ENCODE results near the gene EARS2. TPM values are rescaled to one million over a fixed set of nuclear protein-coding genes. Genes with fewer than 3 reads are reported as not detected.
A peak's percentile ranks its signal among the peaks of the same experiment; 100 is the strongest.

EARS2 gene
- total and polyA plus RNA-seq, 2 of the 4 experiments (the other 2 are of a cell fraction) = 28.1 to 37.8 TPM

- no peaks in the 10 kb centered on the region for H3K27me3 ChIP-seq (ENCODE audit: control insufficient read depth, insufficient read depth, low read length)
- H3K27ac ChIP-seq (ENCODE audit: insufficient read depth, low read length) = no peak overlapping the region
- no peak overlapping the region for H2AFZ ChIP-seq (replicated peaks; ENCODE audit: low read length, poor library complexity)
- DNase-seq = peak; percentile 32
- dilution Hi-C loops (cut with HindIII; ENCODE audit: low sequenced_read_pairs, unreplicated experiment) = no loop called here
- H3K4ac ChIP-seq (ENCODE audit: low read depth, low read length) = no peak overlapping the region
- H3K9me3 ChIP-seq (ENCODE audit: control insufficient read depth, insufficient read depth, low read length) = no peaks in the 10 kb centered on the region
- no peak overlapping the region for H2AK9ac ChIP-seq (replicated peaks; ENCODE audit: low read depth, low read length, poor library complexity)
- no peak overlapping the region for H4K91ac ChIP-seq (ENCODE audit: insufficient read depth, low read depth, low read length)
- no peak overlapping the region for H2AK5ac ChIP-seq (ENCODE audit: low read depth, low read length)
- ATAC-seq (ENCODE audit: low read depth) = no peak
- no peak overlapping the region for H3K18ac ChIP-seq (ENCODE audit: low read depth, low read length)
- POLR2A ChIA-PET (ENCODE audit: unreplicated experiment) = no interaction called here
- no peak overlapping the region for H4K5ac ChIP-seq (ENCODE audit: low read depth, low read length)
- no CpG with 5 or more reads among the region's 3 CpGs for WGBS, 2 experiments (ENCODE audit: extremely low coverage in 2 of 2, insufficient read length in 1 of 2)
- H4K8ac ChIP-seq (ENCODE audit: low read depth in 2 of 2, low read length in 2 of 2) = no peak overlapping the region
- H3K14ac ChIP-seq (replicated peaks; ENCODE audit: low read depth, low read length) = no peak overlapping the region
- H2BK120ac ChIP-seq (ENCODE audit: low read depth, low read length) = no peak overlapping the region
- 0 out of 2 replicates have a peak, but pooled peaks cover 7% of the 10 kb centered on the region for H3K9me1 ChIP-seq (ENCODE audit: insufficient read depth, low read length)
- CTCF ChIA-PET = interaction anchor here (0.6 kb wide), 1 partner anchor 91 kb away, joined by 4 read pairs; no protein-coding TSS in a partner anchor
- no peaks in the 10 kb centered on the region for H4K20me1 ChIP-seq (ENCODE audit: insufficient read depth, low read length)
- H3K56ac ChIP-seq (ENCODE audit: extremely low read depth, insufficient read depth, low read length) = no peak overlapping the region
- no peak overlapping the region for H2BK5ac ChIP-seq (ENCODE audit: low read depth, low read length, poor library complexity, severe bottlenecking)
- no peak overlapping the region for H3K9ac ChIP-seq (ENCODE audit: low read depth, low read length)
- H3K79me1 ChIP-seq (ENCODE audit: low read depth in 1 of 2, low read length in 2 of 2) = 0 out of 4 replicates have a peak, but pooled peaks cover 0 to 2% of the 10 kb centered on the region in 2 experiments
- no peak overlapping the region for H3K4me2 ChIP-seq (ENCODE audit: low read depth, low read length)
- peaks cover 28% of the 10 kb centered on the region for H3K36me3 ChIP-seq (ENCODE audit: control insufficient read depth, insufficient read depth, low read length)
- intact Hi-C loops (cut with micrococcal nuclease) = no loop called here
- BruUV-seq (replicated peaks) = no TSS peak
- H2BK20ac ChIP-seq (ENCODE audit: low read depth, low read length) = no peak overlapping the region
- no peak overlapping the region for H2BK15ac ChIP-seq (ENCODE audit: low read depth, low read length)
- H3K4me3 ChIP-seq (ENCODE audit: insufficient read depth, low read depth, low read length) = no peak overlapping the region
- no peak for TF ChIP-seq RCOR1 (IDR thresholded peaks at IDR 0.05; ENCODE audit: insufficient replicate concordance, low read length)
- TF ChIP-seq USF2 (IDR thresholded peaks at IDR 0.05; ENCODE audit: low read depth, low read length) = no peak
- TF ChIP-seq FOS (IDR thresholded peaks at IDR 0.05; ENCODE audit: low read depth, low read length) = no peak
- TF ChIP-seq CHD1 (IDR thresholded peaks at IDR 0.05; ENCODE audit: low read depth, low read length) = no peak
- no peak for TF ChIP-seq POLR2A (IDR thresholded peaks at IDR 0.05; ENCODE audit: low read depth, low read length)
- no peak for TF ChIP-seq BHLHE40 (IDR thresholded peaks at IDR 0.05; ENCODE audit: low read depth, low read length)
- TF ChIP-seq RFX5 (IDR thresholded peaks at IDR 0.05; ENCODE audit: low read depth, low read length) = no peak
- TF ChIP-seq NFE2L2 (IDR thresholded peaks at IDR 0.05; ENCODE audit: low read depth, low read length) = no peak
- TF ChIP-seq CTCF (conservative IDR thresholded peaks at IDR 0.05; ENCODE audit: low read depth, low read length) = no peak
- no peak for TF ChIP-seq MAZ (IDR thresholded peaks at IDR 0.05; ENCODE audit: borderline replicate concordance, low read depth, low read length)
- no peak for TF ChIP-seq MAFK (IDR thresholded peaks at IDR 0.05; ENCODE audit: low read depth, low read length)
- TF ChIP-seq CEBPB (IDR thresholded peaks at IDR 0.05; ENCODE audit: low read depth, low read length) = no peak
- no peak for TF ChIP-seq MXI1 (IDR thresholded peaks at IDR 0.05; ENCODE audit: borderline replicate concordance, low read depth, low read length)
- TF ChIP-seq SMC3 (IDR thresholded peaks at IDR 0.05; ENCODE audit: low read depth, low read length) = no peak
- H3K23ac ChIP-seq (ENCODE audit: low read depth, low read length) = no peak overlapping the region
- no peaks in the 10 kb centered on the region for H3K4me1 ChIP-seq (ENCODE audit: control insufficient read depth, insufficient read depth, low read length)
- in situ Hi-C loops (cut with MboI; ENCODE audit: low sequenced_read_pairs) = no loop called here
These were observed 38.7 kb downstream of the EARS2 start for GRCh38 chr16:23518435-23518891.
